HepG2 (cell line): Measurements from ENCODE around the gene CNGA2.

ENCODE experiments used
- ESRRA ChIP-seq: sonication (generic); formaldehyde crosslinking; IDR thresholded peaks from 2 replicates; pipeline ENCODE4 v1.5.1; 2020; ENCODE audit warnings: mild to moderate bottlenecking, low read depth, missing genetic modification reagents
- MTF1 ChIP-seq: sonication (generic); formaldehyde crosslinking; IDR thresholded peaks from 2 replicates; pipeline ENCODE4 v1.5.0; 2020; ENCODE audit warnings: missing genetic modification reagents
- NFATC3 ChIP-seq: sonication (generic); formaldehyde crosslinking; IDR thresholded peaks from 2 replicates; pipeline ENCODE4 v1.5.1; 2020; ENCODE audit warnings: mild to moderate bottlenecking, missing genetic modification reagents
- TF ChIP-seq, protein P1 (sequence below): sonication (generic); formaldehyde crosslinking; IDR thresholded peaks from 2 replicates; pipeline ENCODE4 v1.5.0; 2020; ENCODE audit warnings: mild to moderate bottlenecking, missing genetic modification reagents, moderate library complexity
- TF ChIP-seq, protein P2 (sequence below), 2 experiments: IDR thresholded peaks; 2 replicates each; pipeline ENCODE4 v1.6.1; 2011 to 2012; ENCODE audit warnings: low read length in 2 of 2, borderline replicate concordance in 1 of 2, low read depth in 1 of 2, mild to moderate bottlenecking in 1 of 2, moderate library complexity in 1 of 2
- TF ChIP-seq, protein P3 (sequence below): sonication (generic); formaldehyde crosslinking; IDR thresholded peaks from 2 replicates; pipeline ENCODE4 v1.8.0; 2022; ENCODE audit warnings: mild to moderate bottlenecking, missing genetic modification reagents, borderline replicate concordance

DNA sequence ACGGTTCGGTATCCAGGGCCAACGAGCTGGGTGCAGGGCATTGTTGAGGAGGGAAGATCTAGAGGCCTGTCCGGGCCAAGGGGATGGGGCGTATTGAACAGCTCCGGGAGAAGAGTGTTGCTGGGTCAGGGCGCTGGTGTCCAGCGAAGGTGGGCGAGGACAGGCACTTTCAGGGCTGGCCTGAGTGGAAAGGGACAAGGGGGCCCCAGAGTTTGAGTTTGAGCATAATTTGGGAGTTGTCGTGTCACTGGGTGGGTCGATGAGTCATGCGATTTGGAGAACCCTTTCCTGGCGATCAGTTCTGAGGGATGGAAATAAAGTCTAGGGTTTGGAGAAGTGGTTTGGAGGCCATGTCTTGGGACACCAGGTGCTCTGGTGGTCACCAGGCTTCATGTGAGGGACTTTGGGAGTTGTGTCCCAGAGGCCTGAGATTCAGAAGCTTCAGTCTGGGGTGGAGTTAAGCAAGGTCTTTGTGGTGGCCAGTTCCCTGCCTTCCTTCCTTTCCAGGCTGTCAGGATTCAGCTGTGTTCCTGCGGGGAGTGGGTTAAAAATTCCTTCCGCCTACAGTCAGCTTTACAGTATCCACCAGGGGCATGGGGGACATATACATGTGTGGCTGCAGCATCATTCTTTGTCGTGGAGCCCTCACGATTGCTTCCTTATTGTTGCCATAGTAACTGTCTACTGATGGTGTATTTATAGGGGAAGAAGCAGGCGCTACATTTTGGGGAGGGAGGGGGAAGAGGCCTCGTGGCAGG lies 38.8 kb upstream of the CNGA2 start:
- TF ChIP-seq MTF1 (CRISPR knock-in tag) (no peak), NFATC3 (CRISPR knock-in tag) (no peak), ESRRA (no peak)
- TF ChIP-seq, protein P1, sequence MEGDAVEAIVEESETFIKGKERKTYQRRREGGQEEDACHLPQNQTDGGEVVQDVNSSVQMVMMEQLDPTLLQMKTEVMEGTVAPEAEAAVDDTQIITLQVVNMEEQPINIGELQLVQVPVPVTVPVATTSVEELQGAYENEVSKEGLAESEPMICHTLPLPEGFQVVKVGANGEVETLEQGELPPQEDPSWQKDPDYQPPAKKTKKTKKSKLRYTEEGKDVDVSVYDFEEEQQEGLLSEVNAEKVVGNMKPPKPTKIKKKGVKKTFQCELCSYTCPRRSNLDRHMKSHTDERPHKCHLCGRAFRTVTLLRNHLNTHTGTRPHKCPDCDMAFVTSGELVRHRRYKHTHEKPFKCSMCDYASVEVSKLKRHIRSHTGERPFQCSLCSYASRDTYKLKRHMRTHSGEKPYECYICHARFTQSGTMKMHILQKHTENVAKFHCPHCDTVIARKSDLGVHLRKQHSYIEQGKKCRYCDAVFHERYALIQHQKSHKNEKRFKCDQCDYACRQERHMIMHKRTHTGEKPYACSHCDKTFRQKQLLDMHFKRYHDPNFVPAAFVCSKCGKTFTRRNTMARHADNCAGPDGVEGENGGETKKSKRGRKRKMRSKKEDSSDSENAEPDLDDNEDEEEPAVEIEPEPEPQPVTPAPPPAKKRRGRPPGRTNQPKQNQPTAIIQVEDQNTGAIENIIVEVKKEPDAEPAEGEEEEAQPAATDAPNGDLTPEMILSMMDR (CRISPR knock-in tag), result no peak
- TF ChIP-seq, protein P2, sequence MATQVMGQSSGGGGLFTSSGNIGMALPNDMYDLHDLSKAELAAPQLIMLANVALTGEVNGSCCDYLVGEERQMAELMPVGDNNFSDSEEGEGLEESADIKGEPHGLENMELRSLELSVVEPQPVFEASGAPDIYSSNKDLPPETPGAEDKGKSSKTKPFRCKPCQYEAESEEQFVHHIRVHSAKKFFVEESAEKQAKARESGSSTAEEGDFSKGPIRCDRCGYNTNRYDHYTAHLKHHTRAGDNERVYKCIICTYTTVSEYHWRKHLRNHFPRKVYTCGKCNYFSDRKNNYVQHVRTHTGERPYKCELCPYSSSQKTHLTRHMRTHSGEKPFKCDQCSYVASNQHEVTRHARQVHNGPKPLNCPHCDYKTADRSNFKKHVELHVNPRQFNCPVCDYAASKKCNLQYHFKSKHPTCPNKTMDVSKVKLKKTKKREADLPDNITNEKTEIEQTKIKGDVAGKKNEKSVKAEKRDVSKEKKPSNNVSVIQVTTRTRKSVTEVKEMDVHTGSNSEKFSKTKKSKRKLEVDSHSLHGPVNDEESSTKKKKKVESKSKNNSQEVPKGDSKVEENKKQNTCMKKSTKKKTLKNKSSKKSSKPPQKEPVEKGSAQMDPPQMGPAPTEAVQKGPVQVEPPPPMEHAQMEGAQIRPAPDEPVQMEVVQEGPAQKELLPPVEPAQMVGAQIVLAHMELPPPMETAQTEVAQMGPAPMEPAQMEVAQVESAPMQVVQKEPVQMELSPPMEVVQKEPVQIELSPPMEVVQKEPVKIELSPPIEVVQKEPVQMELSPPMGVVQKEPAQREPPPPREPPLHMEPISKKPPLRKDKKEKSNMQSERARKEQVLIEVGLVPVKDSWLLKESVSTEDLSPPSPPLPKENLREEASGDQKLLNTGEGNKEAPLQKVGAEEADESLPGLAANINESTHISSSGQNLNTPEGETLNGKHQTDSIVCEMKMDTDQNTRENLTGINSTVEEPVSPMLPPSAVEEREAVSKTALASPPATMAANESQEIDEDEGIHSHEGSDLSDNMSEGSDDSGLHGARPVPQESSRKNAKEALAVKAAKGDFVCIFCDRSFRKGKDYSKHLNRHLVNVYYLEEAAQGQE (IDR thresholded peaks at IDR 0.05; ENCODE audit: borderline replicate concordance in 1 of 2, low read depth in 1 of 2, low read length in 2 of 2), result no peak
- TF ChIP-seq, protein P3, sequence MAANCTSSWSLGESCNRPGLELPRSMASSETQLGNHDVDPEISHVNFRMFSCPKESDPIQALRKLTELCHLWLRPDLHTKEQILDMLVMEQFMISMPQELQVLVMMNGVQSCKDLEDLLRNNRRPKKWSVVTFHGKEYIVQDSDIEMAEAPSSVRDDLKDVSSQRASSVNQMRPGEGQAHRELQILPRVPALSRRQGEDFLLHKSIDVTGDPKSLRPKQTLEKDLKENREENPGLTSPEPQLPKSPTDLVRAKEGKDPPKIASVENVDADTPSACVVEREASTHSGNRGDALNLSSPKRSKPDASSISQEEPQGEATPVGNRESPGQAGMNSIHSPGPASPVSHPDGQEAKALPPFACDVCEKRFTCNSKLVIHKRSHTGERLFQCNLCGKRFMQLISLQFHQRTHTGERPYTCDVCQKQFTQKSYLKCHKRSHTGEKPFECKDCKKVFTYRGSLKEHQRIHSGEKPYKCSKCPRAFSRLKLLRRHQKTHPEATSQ (CRISPR knock-in tag), result no peak
